Measurements from ENCODE around the gene SLC25A34.

SLC25A34 gene

GRCh38 chr1:15758343-15758931 lies 22.4 kb downstream of the SLC25A34 start, which contains the start of gene FBLIM1:
TSS of gene FBLIM1 (plus strand) at chr1:15758795. CDS start at chr1:15764984, 6,189 bp downstream.
- H3K4me3 ChIP-seq (ENCODE audit: low read depth, low read length) = peak within 1 kb of the TSS; percentile 81

GRCh38 chr1:15758953-15759661 lies 23.0 kb downstream of the SLC25A34 start:
- TF ChIP-seq CTCF (IDR thresholded peaks at IDR 0.05; ENCODE audit: low read depth, low read length) = no peak
- peak overlapping the region; percentile 81 for H3K4me3 ChIP-seq (ENCODE audit: low read depth, low read length)

More at GRCh38 chr1:15758343-15758931, 22.4 kb downstream of the SLC25A34 start, which contains the start of gene FBLIM1:
- TF ChIP-seq CTCF (IDR thresholded peaks at IDR 0.05; ENCODE audit: low read depth, low read length) = no peak

- peak overlapping the region; percentile 49 for H3K4me3 ChIP-seq (ENCODE audit: low read depth, low read length)
- no peak for TF ChIP-seq CTCF (IDR thresholded peaks at IDR 0.05; ENCODE audit: low read depth, low read length)
Measured at GRCh38 chr1:15760520-15761211, 24.6 kb downstream of the SLC25A34 start.

- TF ChIP-seq CTCF (IDR thresholded peaks at IDR 0.05; ENCODE audit: low read depth, low read length) = no peak
- peak overlapping the region; percentile 49 for H3K4me3 ChIP-seq (ENCODE audit: low read depth, low read length)
Measured at GRCh38 chr1:15761366-15762128, 25.5 kb downstream of the SLC25A34 start.

GRCh38 chr1:15762546-15762945 lies 26.5 kb downstream of the SLC25A34 start:
- no peak for TF ChIP-seq CTCF (IDR thresholded peaks at IDR 0.05; ENCODE audit: low read depth, low read length)
- no peak overlapping the region for H3K4me3 ChIP-seq (ENCODE audit: low read depth, low read length)

- H3K4me3 ChIP-seq (ENCODE audit: low read depth, low read length) = no peak overlapping the region
- no peak for TF ChIP-seq CTCF (IDR thresholded peaks at IDR 0.05; ENCODE audit: low read depth, low read length)
Measured at GRCh38 chr1:15764269-15764764, 28.3 kb downstream of the SLC25A34 start.
